Activated CD4-positive, CD25-positive, alpha-beta regulatory T cell treated with anti-CD3 and anti-CD28 coated beads, Interleukin-2, amount 50 U/mL, for 16 hours (primary cell): ENCODE measurements around the gene SPNS2.

Experiments used
- DNase-seq: peaks from one replicate; pipeline ENCODE4 v3.0.0-alpha.2; 2020; ENCODE audit warnings: low read depth, low spot score

SPNS2 gene, protein sequence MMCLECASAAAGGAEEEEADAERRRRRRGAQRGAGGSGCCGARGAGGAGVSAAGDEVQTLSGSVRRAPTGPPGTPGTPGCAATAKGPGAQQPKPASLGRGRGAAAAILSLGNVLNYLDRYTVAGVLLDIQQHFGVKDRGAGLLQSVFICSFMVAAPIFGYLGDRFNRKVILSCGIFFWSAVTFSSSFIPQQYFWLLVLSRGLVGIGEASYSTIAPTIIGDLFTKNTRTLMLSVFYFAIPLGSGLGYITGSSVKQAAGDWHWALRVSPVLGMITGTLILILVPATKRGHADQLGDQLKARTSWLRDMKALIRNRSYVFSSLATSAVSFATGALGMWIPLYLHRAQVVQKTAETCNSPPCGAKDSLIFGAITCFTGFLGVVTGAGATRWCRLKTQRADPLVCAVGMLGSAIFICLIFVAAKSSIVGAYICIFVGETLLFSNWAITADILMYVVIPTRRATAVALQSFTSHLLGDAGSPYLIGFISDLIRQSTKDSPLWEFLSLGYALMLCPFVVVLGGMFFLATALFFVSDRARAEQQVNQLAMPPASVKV

DNA sequence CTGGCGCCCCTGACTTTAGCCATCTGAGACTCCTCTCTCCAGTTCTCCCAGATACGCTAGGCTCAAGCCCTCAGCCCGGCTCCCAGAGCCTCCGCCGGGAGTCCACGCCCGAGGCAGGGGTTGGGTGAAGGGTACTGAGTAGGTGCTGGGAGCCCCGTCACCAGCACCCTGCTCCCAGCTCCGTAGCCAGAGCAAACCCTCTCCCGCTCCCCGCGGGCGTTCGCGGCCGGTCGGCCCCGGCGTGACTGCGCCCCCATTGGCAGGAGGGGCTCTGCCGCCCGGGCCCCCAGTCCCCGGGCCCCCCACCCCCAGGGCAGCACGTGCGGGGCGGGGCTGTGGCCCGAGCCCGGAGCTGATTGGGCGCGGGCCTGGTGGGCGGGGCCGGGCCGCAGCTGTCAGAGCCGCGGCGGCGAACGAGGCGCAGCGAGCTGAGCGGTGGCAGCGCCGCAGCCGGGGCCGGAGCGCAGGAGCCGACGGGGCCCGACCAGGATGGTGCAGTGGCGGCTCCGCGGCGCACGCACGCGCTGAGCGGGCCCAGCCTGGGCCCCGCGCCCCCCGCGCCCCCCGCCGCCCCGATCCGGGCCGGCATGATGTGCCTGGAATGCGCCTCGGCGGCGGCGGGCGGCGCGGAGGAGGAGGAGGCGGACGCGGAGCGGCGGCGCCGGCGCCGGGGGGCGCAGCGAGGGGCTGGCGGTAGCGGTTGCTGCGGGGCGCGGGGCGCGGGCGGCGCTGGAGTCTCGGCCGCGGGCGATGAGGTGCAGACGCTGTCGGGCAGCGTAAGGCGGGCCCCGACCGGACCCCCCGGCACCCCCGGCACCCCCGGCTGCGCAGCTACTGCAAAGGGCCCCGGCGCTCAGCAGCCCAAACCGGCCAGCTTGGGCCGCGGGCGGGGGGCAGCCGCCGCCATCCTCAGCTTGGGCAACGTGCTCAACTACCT is at the start of gene SPNS2:
SPNS2 (plus strand) TSS at position 421 of the 937 bp plus-strand sequence; CDS start at position 588, 167 bp downstream.
- DNase-seq = no peak

DNA sequence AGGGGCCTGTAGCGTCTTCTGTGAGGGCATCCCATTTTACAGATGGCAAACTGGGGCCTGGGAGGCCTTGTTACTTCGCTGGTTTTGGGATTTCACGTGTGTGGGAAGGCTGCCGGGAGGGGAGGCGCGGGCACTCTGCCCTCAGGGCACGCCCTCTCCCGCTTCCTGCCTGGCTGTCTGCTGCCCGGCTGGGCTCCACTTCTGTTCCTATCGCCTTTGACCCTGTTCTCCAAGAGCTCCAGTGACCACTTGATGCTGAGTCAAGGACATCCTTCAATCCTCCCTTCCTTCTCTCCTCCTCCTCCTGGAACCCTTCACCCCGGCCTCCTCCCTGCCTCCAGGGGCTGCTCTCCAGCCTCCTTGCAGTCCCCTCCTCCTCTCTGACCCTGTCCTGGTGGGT is 48.9 kb upstream of the SPNS2 start:
- DNase-seq = no peak

DNA sequence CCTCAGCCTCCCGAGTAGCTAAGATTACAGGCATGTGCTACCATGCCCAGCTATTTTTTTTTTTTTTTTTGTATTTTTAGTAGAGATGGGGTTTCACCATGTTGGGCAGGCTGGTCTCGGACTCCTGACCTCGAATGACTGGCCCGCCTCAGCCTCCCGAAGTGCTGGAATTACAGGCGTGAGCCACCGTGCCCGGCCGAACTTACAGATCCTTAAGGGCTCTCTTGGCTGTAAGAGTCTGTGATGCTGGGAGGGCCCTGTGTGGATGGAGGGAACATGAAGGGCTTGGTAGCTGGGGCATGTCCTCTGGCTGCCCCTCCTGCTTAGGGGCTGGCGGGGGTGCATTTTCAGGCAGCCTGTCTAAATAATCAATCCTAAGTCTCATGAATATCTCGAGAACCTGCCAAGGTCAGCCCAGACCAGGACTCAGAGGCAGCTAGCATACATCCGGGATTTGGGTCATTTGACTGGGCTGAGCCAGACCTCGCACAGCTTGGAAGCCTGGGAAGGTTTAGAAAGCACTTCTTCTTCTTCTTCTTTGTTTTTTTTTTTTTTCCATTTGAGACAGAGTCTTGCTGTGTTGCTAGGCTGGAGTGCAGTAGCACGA is 47.9 kb upstream of the SPNS2 start:
- no peak for DNase-seq

DNA sequence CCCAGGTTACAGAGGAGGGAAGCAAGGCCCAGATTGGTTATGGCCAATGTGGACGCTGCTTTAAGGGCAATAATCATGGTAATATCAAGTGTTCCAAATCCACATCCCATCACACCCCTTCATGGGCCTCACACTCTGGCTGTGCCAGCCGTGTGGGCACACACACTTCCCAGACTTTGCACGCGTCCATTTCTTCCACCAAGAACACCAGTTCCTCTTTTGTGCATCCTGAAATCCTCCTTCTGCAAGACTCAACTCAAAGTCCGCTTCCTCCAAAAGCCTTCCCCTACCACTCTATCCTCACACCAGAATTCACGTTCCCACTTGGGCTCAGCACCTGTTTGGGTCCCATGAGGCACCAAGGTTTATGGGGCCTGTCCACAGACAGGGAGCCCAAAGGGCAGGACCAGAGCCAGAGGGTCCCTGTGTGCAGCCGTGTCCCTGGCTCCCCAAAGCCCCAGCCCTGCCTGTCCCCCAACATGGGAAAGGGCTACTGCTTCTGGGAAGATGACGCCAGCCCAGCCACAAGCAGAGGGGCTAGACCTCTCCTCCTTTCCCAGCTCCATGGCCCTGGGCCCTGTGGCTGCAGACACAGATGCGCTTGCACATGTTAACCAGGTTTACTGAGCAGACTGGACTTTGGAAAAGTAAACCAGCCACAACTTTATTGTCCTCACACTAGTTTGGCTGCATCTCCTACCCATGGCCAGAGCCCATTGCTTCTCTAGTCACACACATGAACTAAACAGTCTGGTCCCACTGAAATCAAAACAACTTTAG is 44.7 kb upstream of the SPNS2 start:
- DNase-seq = no peak

DNA sequence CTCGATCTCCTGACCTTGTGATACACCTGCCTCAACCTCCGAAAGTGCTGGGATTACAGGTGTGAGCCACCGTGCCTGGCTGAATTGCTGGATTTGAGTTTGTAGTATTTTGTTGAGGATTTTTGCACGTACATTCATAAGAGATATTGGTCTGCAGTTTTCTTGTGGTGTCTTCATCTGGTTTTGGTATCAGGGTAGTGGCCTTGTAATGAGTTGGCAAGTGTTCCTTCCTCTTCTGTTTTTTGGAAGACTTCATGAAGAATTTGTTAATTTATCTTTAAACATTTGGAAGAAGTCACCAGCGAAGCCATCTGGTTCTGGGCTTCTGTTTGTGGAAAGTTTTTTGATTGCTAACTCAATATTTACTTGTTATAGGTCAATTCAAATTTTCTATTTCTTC is 38.0 kb upstream of the SPNS2 start:
- DNase-seq = no peak

DNA sequence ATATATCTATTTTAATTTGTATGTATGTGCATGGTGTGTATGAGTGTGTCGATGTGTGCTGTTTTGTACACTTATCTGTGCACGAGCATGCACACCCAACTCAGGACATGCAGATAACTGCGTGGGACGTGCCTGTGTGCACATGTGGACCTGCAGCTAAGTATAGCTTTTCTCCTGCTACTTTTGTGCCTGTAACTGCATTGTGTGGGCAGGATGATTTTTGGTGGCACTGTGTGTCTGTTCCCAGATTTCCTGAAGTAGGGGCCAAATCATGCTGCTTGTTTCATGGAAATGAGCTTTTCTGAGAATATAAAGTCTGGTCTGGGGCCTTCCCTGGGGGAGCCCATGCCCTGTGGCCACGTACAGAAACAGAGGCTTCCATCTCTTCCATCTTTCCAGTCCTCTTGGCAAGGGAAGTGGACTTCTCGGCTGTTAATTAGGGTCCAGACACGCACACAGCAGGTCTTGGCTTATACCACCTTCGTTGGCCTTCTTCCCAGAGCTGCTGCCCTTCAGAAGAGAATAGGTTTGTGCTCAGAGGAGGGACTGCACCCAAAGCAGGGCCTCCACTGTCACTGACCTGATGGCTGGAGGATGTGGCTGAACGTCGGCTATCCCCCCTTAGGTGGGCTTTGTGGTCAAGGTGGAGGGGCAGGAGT is 34.7 kb upstream of the SPNS2 start:
- no peak for DNase-seq

DNA sequence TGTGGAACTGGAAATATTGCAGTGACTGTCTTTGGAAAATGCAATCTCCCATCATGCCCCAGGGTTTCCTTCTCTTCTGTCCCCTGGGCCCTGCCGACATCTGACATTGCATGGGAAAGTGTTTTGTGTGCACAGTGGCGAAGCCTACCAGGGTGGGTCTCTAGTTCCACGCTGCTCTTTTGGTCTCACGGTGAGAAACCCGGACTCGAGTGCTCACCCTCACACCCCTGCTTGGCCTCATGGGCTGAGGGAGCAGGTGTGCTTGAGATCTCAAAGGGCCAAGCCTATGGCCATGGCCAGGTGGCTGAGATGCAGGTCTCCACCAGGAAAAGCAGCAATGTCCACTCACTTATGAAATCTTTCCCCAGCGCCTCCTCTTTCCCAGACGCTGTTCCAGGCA is 32.9 kb upstream of the SPNS2 start:
- no peak for DNase-seq

DNA sequence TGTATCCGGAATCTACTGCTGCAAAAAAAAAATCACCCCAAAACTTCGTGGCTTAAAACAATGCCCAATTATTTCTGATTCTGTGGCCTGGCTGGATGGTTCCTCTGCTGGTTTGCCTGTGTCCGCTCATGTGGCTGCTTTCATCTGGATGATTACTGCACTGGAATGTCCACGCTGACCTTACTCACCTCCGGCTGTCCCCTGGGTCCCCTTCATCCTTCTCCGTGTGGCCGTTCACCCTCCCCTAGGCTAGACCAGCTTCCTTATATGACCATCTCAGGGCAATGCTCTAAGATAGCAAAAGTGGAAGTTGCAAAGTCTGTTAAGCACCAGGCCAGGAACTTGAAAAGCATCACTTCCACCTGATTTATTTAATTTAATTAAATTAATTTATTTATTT is 31.4 kb upstream of the SPNS2 start:
- DNase-seq = no peak

DNA sequence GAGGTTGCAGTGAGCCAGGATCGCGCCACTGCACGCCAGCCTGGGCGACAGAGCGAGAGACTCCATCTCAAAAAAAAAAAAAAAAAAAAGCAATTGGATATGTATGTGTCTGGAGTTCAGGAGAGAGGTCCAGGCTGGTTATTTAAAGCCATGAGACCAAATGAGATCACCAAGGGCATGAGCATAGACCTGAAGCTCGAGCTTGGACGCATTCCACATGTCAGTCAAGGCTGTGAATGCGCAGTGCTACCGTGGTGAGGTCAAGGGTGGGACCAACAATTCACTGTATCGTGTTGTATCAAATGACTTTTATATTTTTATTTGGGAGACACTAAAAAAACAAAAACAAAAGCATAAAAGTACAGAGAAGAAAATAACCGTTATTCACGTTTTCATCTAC is 29.1 kb upstream of the SPNS2 start:
- DNase-seq = no peak

DNA sequence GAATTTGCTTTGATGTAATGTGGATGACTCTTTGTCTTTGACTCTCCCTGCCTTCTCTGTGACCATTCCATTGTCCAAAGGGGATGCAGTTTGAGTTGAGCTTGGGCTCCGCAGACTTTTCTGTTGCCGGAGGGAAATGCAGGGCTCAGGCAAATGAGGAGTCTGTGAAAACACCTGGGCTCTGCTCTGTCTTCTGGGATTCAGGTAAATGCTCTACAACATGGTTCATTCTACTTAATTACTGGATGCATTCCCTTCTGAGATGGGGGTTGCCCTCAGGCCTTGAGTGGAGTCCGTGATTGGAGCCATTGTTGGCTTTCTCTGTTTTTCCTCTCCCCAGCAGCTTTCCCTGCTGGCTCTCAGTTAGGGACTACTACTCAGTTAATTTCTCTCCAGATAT is 26.4 kb upstream of the SPNS2 start:
- no peak for DNase-seq

DNA sequence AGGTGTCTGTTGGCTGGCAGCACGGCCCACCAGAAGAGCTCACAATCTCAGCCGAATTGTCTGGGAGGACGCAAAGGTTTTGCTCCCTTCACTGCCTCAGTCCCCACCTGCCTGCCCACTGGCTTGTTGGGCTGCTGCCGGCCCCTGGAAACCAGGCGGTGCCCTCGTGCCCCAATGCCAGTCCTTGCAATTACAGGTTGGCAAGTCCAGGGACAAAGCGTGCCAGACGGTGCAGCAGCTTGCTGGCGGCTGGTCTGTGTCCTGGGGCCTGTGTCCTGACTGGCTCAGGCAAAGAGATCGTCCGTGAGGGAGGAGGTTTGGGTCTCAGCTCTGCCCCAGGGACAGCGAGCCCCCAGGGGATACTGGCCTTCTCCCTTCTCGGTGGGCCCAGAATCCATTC is 24.6 kb upstream of the SPNS2 start:
- DNase-seq = no peak

DNA sequence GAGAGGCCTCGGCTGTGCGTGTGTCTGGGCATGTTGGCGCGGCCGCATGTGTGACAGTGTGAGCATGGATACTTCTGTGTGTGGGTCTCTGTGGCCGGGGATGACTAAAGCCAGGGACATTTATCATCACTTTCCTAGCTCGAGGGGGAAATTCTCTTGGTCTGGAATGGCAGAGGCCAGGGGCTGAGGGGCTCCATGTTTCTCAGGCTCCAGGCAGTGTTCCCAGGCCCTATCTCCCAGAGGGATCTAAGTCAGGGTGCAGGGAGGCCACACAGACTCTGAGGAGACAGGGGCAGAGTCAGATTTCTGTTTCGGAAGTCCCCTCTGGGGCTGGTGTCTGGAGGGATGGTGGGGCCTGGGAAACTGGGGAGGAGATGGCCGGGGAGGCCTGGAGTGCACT is 23.7 kb upstream of the SPNS2 start:
- DNase-seq = no peak

DNA sequence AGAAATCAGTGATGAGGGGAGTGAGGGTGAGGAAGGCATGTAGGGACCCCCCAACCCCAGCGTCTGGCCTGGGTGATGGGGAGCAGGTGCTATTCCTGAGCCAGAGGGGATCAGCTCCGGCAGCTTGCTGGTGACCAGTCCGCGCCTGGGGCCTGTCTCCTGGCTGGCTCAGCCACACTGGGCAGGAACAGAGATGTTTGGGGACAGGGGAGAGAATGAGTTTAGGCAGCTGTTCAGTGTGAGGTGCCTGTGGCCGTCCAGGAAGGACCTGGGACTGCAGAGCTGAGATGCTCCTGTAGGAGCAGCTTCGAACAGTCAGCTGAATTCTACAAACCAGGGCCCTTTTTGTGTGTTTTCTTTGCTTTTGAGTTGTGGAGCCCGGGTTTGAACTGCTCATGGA is 23.2 kb upstream of the SPNS2 start:
- no peak for DNase-seq

DNA sequence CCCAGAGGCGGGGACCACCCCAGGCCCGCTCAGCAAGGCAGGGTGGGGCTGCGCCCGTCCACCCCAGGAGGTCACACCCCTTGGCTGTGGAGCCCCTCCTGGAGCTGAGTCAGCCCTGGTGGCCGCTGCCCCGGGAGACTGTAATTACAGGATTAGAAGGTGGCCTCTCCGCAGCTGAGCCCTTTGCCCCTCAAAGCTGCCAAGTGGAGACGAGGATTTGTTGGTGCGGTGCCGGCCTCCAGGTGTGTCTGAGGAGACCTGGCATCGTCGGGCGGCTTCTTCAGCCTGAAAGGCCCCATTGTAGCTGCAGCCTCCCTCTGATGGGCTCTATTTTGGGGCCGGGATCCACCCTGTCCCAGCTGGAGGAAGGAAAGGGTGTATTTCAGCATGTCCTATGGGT is 22.7 kb upstream of the SPNS2 start:
- DNase-seq = no peak

DNA sequence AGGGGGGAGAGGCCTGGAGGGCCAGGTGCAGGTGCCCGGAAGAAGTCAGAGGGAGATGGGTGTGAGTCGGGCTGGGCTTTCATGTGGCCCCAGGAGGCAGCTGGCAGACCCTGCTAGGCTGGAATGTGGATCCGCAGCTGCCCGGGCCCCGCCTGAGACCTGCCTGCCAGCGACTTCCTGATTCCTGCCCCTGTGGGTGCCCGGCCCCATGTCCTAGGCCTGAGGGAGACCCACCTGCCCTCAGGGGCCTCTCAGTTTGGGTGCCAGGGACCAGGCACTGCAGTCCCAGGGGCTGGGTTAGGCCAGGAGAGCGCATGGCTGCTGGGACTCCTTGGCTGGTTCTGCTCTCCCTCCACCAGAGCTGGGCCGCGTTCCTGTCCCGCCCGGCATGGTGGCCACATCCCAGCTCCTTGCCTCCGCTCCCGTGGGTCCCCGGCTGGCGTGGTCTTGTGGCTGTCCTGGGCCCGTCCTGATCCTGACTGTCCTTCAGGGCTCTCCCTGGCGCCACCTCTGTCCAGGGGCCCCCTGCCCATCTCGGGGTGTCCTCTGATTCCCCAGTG is 22.1 kb upstream of the SPNS2 start:
- DNase-seq = no peak

DNA sequence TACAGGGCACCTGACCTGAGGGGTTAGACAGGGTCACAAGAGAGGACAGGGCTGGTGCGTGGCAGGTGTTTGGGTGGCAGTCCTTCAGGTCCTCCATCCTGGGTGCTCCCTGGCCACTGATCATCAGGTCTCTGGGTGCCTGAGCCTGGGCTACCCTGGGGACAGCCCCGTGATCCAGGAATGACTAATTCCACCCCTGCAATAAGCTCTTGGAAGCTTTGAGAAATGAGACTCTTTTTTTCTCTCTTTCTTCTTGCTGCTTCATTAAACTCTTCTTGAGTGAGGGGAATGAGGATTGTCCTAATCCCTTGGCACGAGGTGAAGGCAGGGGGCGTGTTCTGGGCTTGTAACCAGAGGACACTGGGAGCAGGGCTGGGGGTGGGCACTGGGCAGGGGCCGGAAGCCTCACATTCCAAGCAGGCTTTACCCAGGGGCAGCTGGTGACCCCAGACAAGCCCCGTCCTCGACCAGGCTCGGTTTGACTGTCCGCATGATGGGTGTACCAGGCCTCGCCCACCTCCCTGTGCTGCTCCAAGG is 21.4 kb upstream of the SPNS2 start:
- DNase-seq = no peak

DNA sequence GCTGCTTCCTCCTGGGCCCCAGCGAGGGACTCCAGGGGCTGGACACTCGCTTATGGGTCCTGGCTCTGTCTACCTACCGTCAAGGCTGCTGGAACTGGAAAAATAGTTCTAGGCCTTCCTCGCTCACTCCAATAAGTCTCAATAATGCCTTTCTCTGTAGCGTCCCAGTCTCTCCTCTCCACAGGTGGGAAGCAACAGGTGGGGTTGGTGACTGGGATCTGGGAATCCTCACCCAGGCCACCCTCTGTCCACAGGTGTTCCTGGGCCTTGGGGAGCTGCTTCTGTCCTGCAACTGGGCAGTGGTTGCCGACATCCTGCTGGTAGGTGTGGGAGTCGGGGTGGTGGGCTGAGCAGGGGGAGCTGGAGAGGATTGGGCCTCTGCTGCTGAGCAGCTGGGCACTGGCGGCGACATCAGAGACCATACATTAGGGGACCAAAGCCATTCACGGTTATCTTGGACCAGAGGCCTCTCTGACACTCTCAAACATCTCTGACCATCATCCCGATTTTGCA is 20.3 kb upstream of the SPNS2 start:
- DNase-seq = no peak

DNA sequence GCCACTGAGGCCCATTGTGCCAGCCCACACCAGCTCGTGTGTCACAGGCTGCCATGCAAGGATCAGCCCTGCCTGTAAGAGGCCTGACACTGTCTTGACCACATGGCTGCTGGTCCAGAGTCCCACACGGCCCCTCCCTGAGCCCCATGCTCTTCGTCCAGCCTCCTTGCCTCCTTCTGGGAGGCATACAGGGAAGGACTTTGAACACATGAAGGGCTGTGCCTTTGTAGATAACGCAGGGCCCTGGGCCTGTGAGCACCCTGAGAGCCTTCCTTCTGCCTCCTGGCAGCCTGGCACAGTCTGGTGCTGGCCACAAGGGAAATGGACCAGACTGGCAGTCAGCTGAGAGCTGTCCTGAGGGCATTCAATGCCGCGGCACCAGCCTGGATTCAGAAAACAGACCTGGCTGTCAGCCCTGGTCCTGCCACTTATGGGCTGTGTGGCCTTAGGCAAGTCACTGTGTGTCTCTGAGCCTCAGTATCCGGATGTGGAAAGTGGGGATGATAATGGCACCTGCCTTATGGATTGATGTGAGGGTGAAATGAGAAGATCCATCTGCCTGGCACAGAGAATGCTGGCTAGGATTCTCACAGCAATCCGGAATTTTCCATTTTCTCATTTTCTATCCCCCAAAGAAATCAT is 19.2 kb upstream of the SPNS2 start:
- DNase-seq = no peak

DNA sequence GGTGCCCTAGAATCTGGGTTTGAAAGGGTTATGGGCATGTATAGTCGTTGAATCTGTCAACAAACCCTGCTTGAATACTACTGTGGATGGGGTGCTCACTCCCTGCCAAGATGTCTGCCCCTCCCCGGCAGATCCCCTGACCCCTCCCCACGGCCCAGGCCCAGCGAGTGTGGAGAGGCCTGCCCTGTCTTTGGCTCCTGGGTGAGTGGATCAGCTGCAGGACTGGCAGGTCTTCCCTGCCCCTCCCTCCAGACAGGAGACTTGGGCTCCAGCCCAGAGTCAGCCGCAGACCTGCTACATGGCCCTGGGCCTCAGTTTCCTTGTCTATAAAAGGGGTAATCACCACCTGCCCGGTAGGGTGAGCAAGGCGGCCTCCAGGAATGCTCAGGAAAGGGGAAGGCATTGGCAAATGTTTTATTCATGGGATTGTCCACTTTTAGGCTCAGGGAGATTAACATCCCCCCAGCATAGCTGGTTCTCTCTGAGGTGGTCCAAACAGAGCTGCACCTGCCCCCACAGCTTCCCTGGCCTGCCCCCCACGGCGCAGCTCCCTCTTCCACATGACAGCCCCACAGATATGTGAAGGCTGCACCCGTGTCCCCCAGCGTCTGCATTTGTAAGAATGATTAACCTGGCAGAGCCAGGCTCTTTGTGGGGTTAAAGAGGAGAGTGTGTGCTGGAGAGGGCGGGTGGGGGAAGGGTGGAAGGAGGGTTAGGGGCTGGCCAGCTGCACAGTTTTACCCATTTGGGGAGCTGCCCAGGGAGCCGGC is 18.5 kb upstream of the SPNS2 start:
- DNase-seq = no peak
